Measurements from ENCODE around the gene NANOS2.

The NANOS2 gene

GRCh38 chr19:45890877-45891276 lies 23.7 kb downstream of the NANOS2 start:
- DNase-seq: no peak

- DNase-seq: no peak
These were observed 25.2 kb downstream of the NANOS2 start for GRCh38 chr19:45889210-45889885.

DNA sequence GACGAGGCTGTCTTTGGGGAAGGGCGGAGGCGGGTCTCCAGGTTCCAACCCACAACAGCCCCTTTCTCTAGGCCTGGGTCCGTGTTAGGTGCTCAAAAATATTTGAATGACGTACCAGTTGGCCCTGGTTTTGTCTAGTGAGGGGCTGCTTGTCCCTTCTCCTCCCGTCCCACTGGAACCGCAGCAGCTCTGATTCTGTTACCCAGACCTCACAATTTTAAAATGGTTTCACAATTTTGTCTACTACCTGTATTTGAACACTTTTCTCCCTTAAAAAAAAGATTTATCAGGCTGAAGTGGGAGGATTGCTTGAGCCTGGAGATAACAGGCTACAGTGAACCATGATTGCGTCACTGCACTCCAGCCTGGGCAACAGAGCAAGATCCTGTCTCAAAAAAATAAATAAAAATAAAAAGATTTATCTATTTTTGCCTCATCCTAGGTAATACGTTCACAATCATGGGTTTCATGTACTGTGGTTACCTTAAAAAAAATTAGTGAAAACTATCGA lies 27.3 kb downstream of the NANOS2 start:
- no peak for DNase-seq

GRCh38 chr19:45886427-45887199 lies 28.0 kb downstream of the NANOS2 start:
- peak; percentile 92 for DNase-seq

GRCh38 chr19:45885556-45886426 lies 28.8 kb downstream of the NANOS2 start, which contains the start of gene IRF2BP1:
IRF2BP1 (minus strand) TSS chr19:45886141; CDS start chr19:45885774, 367 bp downstream.
- DNase-seq: peak; percentile 93 to 95

GRCh38 chr19:45884682-45885555 lies 29.7 kb downstream of the NANOS2 start:
- no peak for DNase-seq

- DNase-seq: no peak
These were observed 30.5 kb downstream of the NANOS2 start for GRCh38 chr19:45883881-45884681.

DNA sequence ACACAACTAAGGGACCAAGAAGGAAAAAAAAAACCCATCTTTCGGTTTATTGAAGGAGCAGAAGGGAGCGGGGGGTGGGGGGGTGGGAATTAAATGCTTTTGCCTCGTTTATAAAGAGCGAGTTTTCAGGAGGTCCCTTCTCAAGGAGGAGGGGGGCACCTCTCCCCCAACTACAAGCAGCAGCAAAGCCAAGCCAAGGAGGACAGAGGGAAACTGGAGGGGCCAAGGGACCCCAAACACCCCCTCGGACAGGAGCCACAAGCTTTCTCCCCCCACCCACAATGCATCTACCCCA lies 31.0 kb downstream of the NANOS2 start:
- no peak for DNase-seq

DNA sequence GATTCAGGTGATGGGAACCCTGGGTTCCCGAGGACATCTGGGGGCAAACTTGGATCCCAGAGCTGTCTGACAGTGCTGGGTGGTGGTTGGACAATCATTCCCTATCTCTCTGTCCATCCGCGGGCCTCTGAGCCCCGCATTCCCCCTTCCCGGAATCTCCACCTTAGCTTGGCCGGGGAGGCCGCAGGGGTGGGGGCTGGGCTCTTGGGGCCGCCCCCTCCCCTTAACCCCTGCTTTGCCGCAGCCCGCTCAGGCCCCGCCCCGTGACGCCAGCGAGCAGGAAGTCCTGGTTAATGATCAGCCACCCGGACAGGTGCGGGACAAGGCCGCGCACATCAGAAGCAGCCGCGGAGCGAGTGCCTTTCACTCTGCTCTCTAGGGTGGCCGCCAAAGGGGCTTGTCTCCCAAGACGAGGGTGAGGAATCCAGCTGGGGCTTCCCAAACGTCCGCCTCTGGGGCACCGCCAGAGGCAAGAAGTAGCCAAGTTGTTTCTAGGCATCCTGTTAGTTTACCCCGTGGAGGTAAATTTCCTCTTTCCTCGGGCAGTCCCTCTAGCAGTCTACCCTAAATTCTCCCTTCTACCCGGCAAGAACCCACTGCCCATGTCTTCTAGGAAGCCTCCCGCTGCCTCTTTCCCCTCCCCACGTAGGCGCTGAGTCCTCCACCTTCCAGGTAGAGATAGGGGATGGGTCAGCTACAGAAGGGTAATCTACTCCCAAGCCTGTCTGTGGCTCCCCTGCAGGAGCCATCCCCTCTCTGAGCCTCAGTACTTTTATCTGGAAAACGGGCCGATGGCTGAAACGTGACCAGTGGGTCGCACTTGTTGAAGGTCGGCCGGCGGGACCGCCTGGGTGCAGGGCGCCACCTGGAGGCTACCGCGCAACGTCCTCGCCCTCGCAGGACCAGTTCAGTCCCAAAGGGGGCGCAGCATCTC lies 31.7 kb downstream of the NANOS2 start:
- peak; percentile 82 to 86 for DNase-seq

DNA sequence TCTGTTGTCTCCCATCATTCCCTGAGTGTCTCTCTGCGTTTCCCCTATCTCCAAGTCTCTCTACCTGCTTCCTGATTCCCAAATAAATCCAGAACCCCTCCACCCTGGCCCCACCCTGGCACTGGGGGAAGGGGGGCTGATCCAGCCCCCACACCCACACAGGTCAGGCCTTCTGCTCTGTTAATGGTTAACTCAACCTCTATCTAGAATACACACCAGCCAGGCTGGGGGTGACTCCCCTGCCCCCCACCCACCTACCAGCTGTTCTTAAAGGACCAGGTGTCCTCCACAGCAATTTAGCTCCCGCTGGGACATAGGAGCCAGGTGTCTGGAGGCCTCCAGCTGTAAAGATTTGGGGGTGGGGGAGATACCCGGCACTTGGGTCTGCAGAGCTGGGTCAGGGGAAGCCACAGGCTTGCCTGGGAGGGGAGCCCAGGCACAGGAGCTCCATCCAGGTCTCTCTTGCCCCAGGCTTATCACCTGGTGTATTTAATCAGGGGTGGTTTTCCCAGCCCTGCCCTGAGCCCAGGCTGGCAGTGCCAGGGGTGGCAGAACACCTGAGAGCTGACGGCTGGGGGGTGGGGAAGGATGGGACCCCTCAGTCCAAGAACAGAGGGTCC lies 32.6 kb downstream of the NANOS2 start:
- DNase-seq: no peak

DNA sequence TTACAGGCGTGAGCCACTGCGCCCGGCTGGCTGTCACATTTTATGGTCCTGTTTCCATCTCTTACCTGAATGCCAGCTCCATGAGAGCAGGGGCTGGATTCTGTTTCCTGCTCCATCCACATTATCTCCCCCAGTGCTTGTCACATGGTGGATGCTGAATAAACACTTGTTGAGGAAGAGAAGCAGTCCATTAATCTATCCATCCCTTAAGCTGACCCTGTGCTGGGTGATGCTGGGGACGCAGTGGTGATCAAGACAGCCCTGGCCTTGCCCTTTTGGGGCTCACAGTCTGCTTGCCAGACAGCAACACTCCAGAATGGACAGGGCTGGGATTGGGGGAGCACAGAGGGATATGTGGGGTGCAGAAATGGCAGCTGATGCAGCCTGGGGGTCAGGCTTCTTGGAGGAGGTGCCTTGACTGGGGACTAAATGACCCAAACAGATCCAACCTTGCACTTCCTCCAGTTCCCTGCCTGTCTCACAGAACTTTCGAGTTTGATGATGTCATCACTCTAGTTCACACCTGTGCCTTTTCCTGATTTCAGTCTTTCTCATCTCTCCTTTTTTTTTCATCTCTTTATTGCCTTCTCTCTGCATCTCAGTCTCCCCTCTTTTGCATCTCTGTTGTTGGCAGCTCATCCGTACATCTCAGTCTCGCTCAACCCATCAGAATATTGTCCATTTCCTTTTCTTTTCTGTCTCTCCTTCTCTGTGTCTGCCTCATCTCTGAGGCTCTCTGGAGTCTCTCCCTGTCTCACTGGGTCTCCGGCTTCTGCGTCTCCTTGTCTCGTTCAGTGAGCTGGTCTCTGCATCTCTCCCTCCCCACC lies 33.3 kb downstream of the NANOS2 start:
- no peak for DNase-seq

GRCh38 chr19:45879971-45880370 lies 34.6 kb downstream of the NANOS2 start:
- DNase-seq: no peak

GRCh38 chr19:45879055-45879454 lies 35.5 kb downstream of the NANOS2 start:
- no peak for DNase-seq

- no peak for DNase-seq
These were observed 36.4 kb downstream of the NANOS2 start for GRCh38 chr19:45878043-45878794.

DNA sequence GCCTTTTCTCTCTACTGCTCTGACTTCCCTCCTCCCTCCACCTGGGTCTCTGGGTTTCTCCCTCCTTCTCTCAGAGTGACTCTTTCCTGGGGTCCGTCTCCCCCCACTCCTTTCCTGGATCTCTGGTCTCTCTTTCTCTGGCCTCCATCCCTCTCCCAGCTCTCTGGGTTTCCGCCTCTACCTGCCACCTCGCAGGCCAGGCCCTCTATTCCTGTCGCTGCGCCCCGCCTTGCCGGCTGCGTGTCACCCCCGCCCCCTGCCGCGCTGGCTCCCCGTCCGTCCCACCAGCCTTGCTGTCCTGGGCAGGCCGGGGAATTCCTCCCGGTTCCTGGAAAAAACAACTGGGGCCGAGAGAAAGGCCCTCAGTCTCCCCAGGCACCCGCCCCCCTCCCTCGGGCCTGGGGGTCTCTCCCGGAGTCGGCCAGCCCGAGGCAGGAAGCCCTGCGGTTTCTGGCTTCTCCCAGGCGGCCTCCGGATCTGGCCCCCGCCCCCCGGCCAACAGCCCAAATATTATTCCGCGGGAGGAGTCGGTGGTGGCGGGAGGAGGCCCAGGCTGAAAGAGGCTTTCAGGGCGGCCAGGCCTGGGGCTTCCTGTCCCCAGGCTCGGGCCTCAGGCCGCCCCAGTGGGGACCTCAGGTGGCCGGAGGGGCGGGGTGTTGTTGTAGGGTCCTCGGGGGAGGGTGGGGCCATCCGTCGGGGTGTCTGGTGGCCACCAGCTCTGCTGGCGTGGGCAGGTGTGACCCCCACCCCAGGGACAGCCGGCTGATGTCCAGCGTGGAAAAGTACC lies 38.0 kb downstream of the NANOS2 start:
- no peak for DNase-seq

GRCh38 chr19:45876161-45876410 lies 38.5 kb downstream of the NANOS2 start:
- no peak for DNase-seq

DNA sequence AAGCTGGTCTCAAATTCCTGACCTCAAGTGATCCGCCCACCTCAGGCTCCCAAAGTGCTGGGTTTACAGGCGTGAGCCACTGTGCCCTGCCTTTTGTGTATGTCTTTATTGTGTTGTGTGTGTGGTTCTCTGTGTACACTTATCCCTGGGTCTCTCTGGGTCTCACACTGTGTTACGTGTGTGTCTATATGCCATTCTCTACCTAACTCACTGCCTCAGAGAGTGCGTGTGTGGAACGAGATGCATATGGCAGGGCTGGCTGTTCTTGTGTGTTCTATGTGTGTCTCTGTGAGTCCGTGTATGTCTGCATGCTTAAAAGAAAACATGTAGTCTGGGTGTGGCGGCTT lies 40.0 kb downstream of the NANOS2 start:
- DNase-seq: no peak
